HEK293T (cell line): ENCODE data around the gene FIGN.

Source experiments
- CTCF ChIA-PET: fragments of 350-600 bp; formaldehyde crosslinking; extraction: SDS; loops from one replicate; lab custom pipeline; 2021; ENCODE audit warnings: antibody characterized with exemption, inconsistent platforms; lab: Yijun Ruan, JAX
- POLR2A ChIA-PET: fragments of 350-600 bp; formaldehyde crosslinking; extraction: SDS; loops from one replicate; lab custom pipeline; 2020; ENCODE audit warnings: antibody characterized with exemption, inconsistent platforms; lab: Yijun Ruan, JAX
- DNase-seq: peaks from one replicate; pipeline ENCODE4 v3.0.0; 2012; ENCODE audit warnings: mixed read lengths; ENCODE audit errors: extremely low spot score
- ARNT ChIP-seq: fragments of 450-650 bp; IDR thresholded peaks from 2 replicates; pipeline ENCODE4 v1.6.1; 2017; ENCODE audit warnings: mild to moderate bottlenecking
- BHLHE40 ChIP-seq: fragments of 450-650 bp; IDR thresholded peaks from 2 replicates; pipeline ENCODE4 v1.6.1; 2016; ENCODE audit warnings: mild to moderate bottlenecking, moderate library complexity, borderline replicate concordance
- CTBP1 ChIP-seq: fragments of 450-650 bp; IDR thresholded peaks from 2 replicates; pipeline ENCODE4 v1.6.1; 2016; ENCODE audit warnings: borderline replicate concordance
- ELF4 ChIP-seq: fragments of 450-650 bp; IDR thresholded peaks from 2 replicates; pipeline ENCODE4 v1.6.1; 2017; ENCODE audit warnings: antibody characterized with exemption
- FOXA1 ChIP-seq: fragments of 450-650 bp; IDR thresholded peaks from 2 replicates; pipeline ENCODE4 v1.6.1; 2016; ENCODE audit warnings: mild to moderate bottlenecking
- FOXK2 ChIP-seq: fragments of 450-650 bp; IDR thresholded peaks from 2 replicates; pipeline ENCODE4 v1.6.1; 2016; ENCODE audit warnings: mild to moderate bottlenecking
- FOXM1 ChIP-seq: fragments of 450-650 bp; IDR thresholded peaks from 2 replicates; pipeline ENCODE4 v1.6.1; 2017; ENCODE audit warnings: mild to moderate bottlenecking, borderline replicate concordance
- HDGF ChIP-seq: fragments of 450-650 bp; IDR thresholded peaks from 2 replicates; pipeline ENCODE4 v1.6.1; 2017; ENCODE audit warnings: antibody characterized with exemption, borderline replicate concordance
- L3MBTL2 ChIP-seq: fragments of 450-650 bp; conservative IDR thresholded peaks from 2 replicates; pipeline ENCODE4 v1.6.1; 2016; ENCODE audit warnings: mild to moderate bottlenecking
- LEF1 ChIP-seq: fragments of 450-650 bp; IDR thresholded peaks from 2 replicates; pipeline ENCODE4 v1.6.1; 2017; ENCODE audit warnings: mild to moderate bottlenecking, borderline replicate concordance
- NFRKB ChIP-seq: fragments of 450-650 bp; IDR thresholded peaks from 2 replicates; pipeline ENCODE4 v1.6.1; 2016; ENCODE audit warnings: mild to moderate bottlenecking, moderate library complexity
- PKNOX1 ChIP-seq: fragments of 450-650 bp; IDR thresholded peaks from 2 replicates; pipeline ENCODE4 v1.6.1; 2016
- SP1 ChIP-seq: fragments of 450-650 bp; IDR thresholded peaks from 2 replicates; pipeline ENCODE4 v1.6.1; 2017
- SUZ12 ChIP-seq: fragments of 450-650 bp; IDR thresholded peaks from 2 replicates; pipeline ENCODE4 v1.6.1; 2016; ENCODE audit warnings: mild to moderate bottlenecking
- TARDBP ChIP-seq: fragments of 450-650 bp; IDR thresholded peaks from 2 replicates; pipeline ENCODE4 v1.6.1; 2016
- ZNF384 ChIP-seq: fragments of 450-650 bp; IDR thresholded peaks from 2 replicates; pipeline ENCODE4 v1.6.1; 2016

FIGN gene

DNA sequence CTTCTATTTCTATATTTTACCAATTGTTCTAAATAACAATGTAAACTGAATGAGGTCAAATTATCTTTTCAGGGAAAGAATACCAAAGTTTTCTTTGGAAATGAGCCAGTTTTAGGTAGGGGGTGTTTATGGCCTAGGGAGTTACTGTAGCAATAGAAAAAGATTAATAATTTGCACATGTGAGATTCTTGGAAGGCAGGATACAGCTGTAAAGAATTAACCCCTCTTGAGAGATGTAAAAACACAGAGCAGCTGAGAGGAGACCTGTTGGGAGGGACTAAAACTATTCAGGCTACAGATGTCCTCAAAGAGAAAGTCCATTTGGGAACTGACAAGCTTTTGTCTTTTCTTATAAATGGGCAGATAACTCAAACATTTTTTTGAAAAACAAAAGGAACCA lies 182.2 kb downstream of the FIGN start:
- POLR2A ChIA-PET: no interaction called here
- CTCF ChIA-PET: interaction anchor here (0.6 kb wide), 1 partner anchor 16 kb away, joined by 5 read pairs; no protein-coding TSS in a partner anchor
- no peak for DNase-seq
- TF ChIP-seq SP1: no peak
- TF ChIP-seq ZNF384: no peak
- no peak for TF ChIP-seq HDGF
- TF ChIP-seq NFRKB: no peak
- no peak for TF ChIP-seq FOXA1
- no peak for TF ChIP-seq ELF4
- TF ChIP-seq L3MBTL2: no peak

- CTCF ChIA-PET: no interaction called here
- TF ChIP-seq FOXK2 (no peak), SP1 (no peak), FOXM1 (no peak)
- POLR2A ChIA-PET: no interaction called here
- no peak for DNase-seq
Measured at GRCh38 chr2:163552758-163553157, 183.1 kb downstream of the FIGN start.

GRCh38 chr2:163551616-163552373 lies 184.0 kb downstream of the FIGN start:
- CTCF ChIA-PET: no interaction called here
- POLR2A ChIA-PET: no interaction called here

GRCh38 chr2:163548970-163549369 lies 186.8 kb downstream of the FIGN start:
- ChIA-PET POLR2A (no interaction called here), CTCF (no interaction called here)
- no peak for DNase-seq
- TF ChIP-seq ZNF384 (no peak), FOXM1 (no peak), PKNOX1 (no peak), HDGF (no peak), ARNT (no peak)

More at GRCh38 chr2:163551616-163552373, 184.0 kb downstream of the FIGN start:
- TF ChIP-seq NFRKB (no peak), SUZ12 (no peak), PKNOX1 (no peak), ARNT (no peak), SP1 (no peak), FOXM1 (no peak), BHLHE40 (no peak), TARDBP (no peak), LEF1 (no peak), L3MBTL2 (no peak), ELF4 (no peak), ZNF384 (no peak), FOXA1 (no peak), CTBP1 (no peak)
- DNase-seq: no peak
